HG03045 (cell line): ENCODE results near the gene KLHL20.

Experiments used
- ATAC-seq: cut with Tn5 transposase; IDR thresholded peaks from one replicate; pipeline ENCODE4 v1.9.1; 2021; ENCODE audit warnings: mild to moderate bottlenecking, moderate library complexity; ENCODE audit not compliant: unreplicated experiment

KLHL20 gene

GRCh38 chr1:173824315-173825081 lies 109.7 kb downstream of the KLHL20 start, which contains the start of the genes CENPL and DARS2:
Gene CENPL, minus strand, starts transcription at chr1:173824883. Its CDS starts 13,584 bp downstream, at chr1:173811299.
Gene DARS2, plus strand, starts transcription at chr1:173824673. Its CDS starts 557 bp downstream, at chr1:173825230.
- peak; percentile 82 for ATAC-seq

GRCh38 chr1:173827611-173828010 lies 112.8 kb downstream of the KLHL20 start:
- ATAC-seq: no peak

GRCh38 chr1:173832748-173833147 lies 118.0 kb downstream of the KLHL20 start:
- ATAC-seq: no peak
